CD14-positive monocyte (primary cell): ENCODE data around the gene IST1. TPM values are rescaled to one million over a fixed set of nuclear protein-coding genes. Genes with fewer than 3 reads are reported as not detected.

Experiments used
- DNase-seq, 3 donors: peaks; one replicate each; pipeline ENCODE4 v3.0.0-alpha.2; 2011 to 2022
- H2AFZ ChIP-seq: 2 replicates; pipeline ENCODE4 v1.6.0; 2012; ENCODE audit warnings: mild to moderate bottlenecking, low read depth, low read length, inconsistent platforms; ENCODE audit not compliant: insufficient read depth, poor library complexity, severe bottlenecking
- H3K27ac ChIP-seq, 2 donors: 1 replicate in 1 of 2; 2 replicates in 1 of 2; pipeline ENCODE4 v1.5.1; 2012 to 2013; ENCODE audit warnings: low read length in 2 of 2, control low read depth in 1 of 2, inconsistent platforms in 1 of 2, low read depth in 1 of 2, mild to moderate bottlenecking in 1 of 2
- H3K27me3 ChIP-seq, 2 donors: one replicate each; pipeline versions ENCODE4 v1.6.0 to v1.6.1; 2011 to 2013; ENCODE audit warnings: low read length in 2 of 2; ENCODE audit not compliant: control insufficient read depth in 2 of 2, insufficient read depth in 2 of 2
- H3K36me3 ChIP-seq, 2 donors: replicated peaks in 1 of 2; 1 replicate in 1 of 2; 2 replicates in 1 of 2; pipeline versions ENCODE4 v1.5.1 to v1.6.1; 2012 to 2013; ENCODE audit warnings: low read length in 2 of 2, control low read depth in 1 of 2, inconsistent platforms in 1 of 2, mild to moderate bottlenecking in 1 of 2; ENCODE audit not compliant: insufficient read depth in 2 of 2, control insufficient read depth in 1 of 2
- H3K4me1 ChIP-seq, 2 donors: 1 replicate in 1 of 2; 2 replicates in 1 of 2; pipeline versions ENCODE4 v1.5.1 to v1.6.1; 2012 to 2013; ENCODE audit warnings: low read length in 2 of 2, control low read depth in 1 of 2, inconsistent platforms in 1 of 2, mild to moderate bottlenecking in 1 of 2, moderate library complexity in 1 of 2; ENCODE audit not compliant: insufficient read depth in 2 of 2, control insufficient read depth in 1 of 2
- H3K4me2 ChIP-seq: replicated peaks from 2 replicates; pipeline ENCODE3; 2012; ENCODE audit warnings: low read length, moderate library complexity, mild to moderate bottlenecking; ENCODE audit not compliant: poor library complexity, severe bottlenecking; ENCODE audit errors: extremely low read depth
- H3K4me3 ChIP-seq, 3 experiments: fragments of 200-600 bp in 1 of 3; sonication (generic) in 1 of 3; replicated peaks in 1 of 3; 1 replicate in 2 of 3; 2 replicates in 1 of 3; pipeline ENCODE4 v1.5.1; 2011 to 2013; ENCODE audit warnings: low read length in 3 of 3, mild to moderate bottlenecking in 3 of 3, control low read depth in 2 of 3, low read depth in 2 of 3, inconsistent platforms in 1 of 3, moderate library complexity in 1 of 3
- H3K79me2 ChIP-seq: 2 replicates; pipeline ENCODE4 v1.6.0; 2012; ENCODE audit warnings: mild to moderate bottlenecking, control low read depth, inconsistent platforms, low read length, moderate library complexity; ENCODE audit not compliant: insufficient read depth
- H3K9ac ChIP-seq: 2 replicates; pipeline ENCODE4 v1.6.0; 2017; ENCODE audit warnings: low read length, mild to moderate bottlenecking; ENCODE audit not compliant: insufficient read depth, poor library complexity, severe bottlenecking
- H3K9me3 ChIP-seq, 2 donors: replicated peaks in 1 of 2; 1 replicate in 1 of 2; 2 replicates in 1 of 2; pipeline versions ENCODE4 v1.5.1 to v1.6.1; 2012 to 2013; ENCODE audit warnings: low read length in 2 of 2, control low read depth in 1 of 2; ENCODE audit not compliant: control insufficient read depth in 1 of 2, insufficient read depth in 1 of 2
- H4K20me1 ChIP-seq: 2 replicates; pipeline ENCODE4 v1.6.0; 2012; ENCODE audit warnings: mild to moderate bottlenecking, low read length, control low read depth, moderate library complexity; ENCODE audit not compliant: insufficient read depth
- H3K27ac Mint-ChIP-seq, 7 donors: one replicate each; pipeline ENCODE4 v1.8.0; 2020; ENCODE audit warnings: mild to moderate bottlenecking in 7 of 7, mixed read lengths in 7 of 7, moderate library complexity in 6 of 7, inconsistent platforms in 2 of 7
- H3K27me3 Mint-ChIP-seq, 3 donors: one replicate each; pipeline ENCODE4 v1.8.0; 2021 to 2022; ENCODE audit warnings: low read depth in 3 of 3, mild to moderate bottlenecking in 3 of 3, mixed read lengths in 3 of 3, moderate library complexity in 3 of 3, inconsistent platforms in 1 of 3
- H3K36me3 Mint-ChIP-seq, 2 donors: one replicate each; pipeline ENCODE4 v1.8.0; 2020; ENCODE audit warnings: mixed read lengths in 2 of 2, inconsistent platforms in 1 of 2, mild to moderate bottlenecking in 1 of 2
- H3K4me1 Mint-ChIP-seq: one replicate; pipeline ENCODE4 v1.8.0; 2020; ENCODE audit warnings: mild to moderate bottlenecking, mixed read lengths
- H3K4me3 Mint-ChIP-seq, 2 donors: one replicate each; pipeline ENCODE4 v1.8.0; 2020; ENCODE audit warnings: mild to moderate bottlenecking in 2 of 2, mixed read lengths in 2 of 2, moderate library complexity in 1 of 2
- H3K9me3 Mint-ChIP-seq, 7 donors: one replicate each; pipeline ENCODE4 v1.8.0; 2020 to 2022; ENCODE audit warnings: mixed read lengths in 7 of 7, mild to moderate bottlenecking in 6 of 7, moderate library complexity in 6 of 7, inconsistent platforms in 2 of 7
- CTCF ChIP-seq: fragments of 200-600 bp; IDR thresholded peaks from one replicate; pipeline ENCODE4 v1.8.0; 2022; ENCODE audit warnings: antibody characterized with exemption, mild to moderate bottlenecking
- WGBS: methylation state at CpG from one replicate; pipeline ENCODE4 v1.1.5; 2013; ENCODE audit warnings: missing lambda C conversion rate; ENCODE audit not compliant: insufficient coverage; 5-methylcytosine and 5-hydroxymethylcytosine counted together
- intact Hi-C, 2 donors: fragments of 100-400 bp; cut with micrococcal nuclease; formaldehyde crosslinking; loops; one replicate each; pipeline versions ENCODE4 v1.15.0 to v1.15.1; 2023
- polyA plus RNA-seq, 3 donors: library from polyadenylated mRNA; depleted of rRNA in 1 of 3; unstranded in 2 of 3; stranded (reverse) in 1 of 3; fragments of 300-500 nt in 2 of 3; fragments of >200 nt in 1 of 3; fragmentation: Illumina TruSeq in 2 of 3; gene quantifications; 1 replicate in 2 of 3; 2 replicates in 1 of 3; pipeline ENCODE4 v1.2.3, GENCODE V29; 2012 to 2021

IST1 gene
- polyA plus RNA-seq, 3 donors = 81.3 to 233 (median 102) TPM

DNA sequence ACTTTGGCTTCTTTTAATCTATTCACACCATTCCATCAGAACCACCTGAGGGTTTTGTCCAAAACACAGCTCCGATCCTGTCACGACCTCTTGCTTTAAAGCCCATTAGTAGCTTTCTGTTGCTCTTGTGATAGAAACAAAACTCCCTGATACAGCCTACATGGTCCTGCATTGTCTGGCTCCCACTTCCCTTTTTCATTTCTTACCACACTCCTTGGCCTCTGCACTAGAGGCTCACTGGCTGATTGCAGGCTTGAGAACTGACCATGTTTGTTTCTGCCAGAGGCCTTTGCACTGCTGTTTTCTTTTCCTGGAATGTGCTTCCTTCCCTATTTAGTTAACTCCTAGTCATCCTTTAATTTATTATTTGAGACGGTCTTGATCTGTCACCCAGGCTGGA is 23.7 kb downstream of the IST1 start:
- H4K20me1 ChIP-seq = peaks cover 100% of the 10 kb centered on the region
- Mint-ChIP-seq H3K36me3 (peaks cover 84 to 93% of the 10 kb centered on the region in 2 donors), H3K4me1 (peaks cover 18% of the 10 kb centered on the region), H3K9me3 (peaks cover 0 to 12% (median 8%) of the 10 kb centered on the region in 7 donors), H3K4me3 (peak overlapping the region in 1 of 2 donors; percentile 18), H3K27ac (peak overlapping the region; percentile 14 to 65 (median 32)), H3K27me3 (peaks cover 0 to 1% (median 0%) of the 10 kb centered on the region in 3 donors)
- H3K27me3 ChIP-seq = no peaks in the 10 kb centered on the region
- H3K4me1 ChIP-seq = peaks cover 12 to 15% of the 10 kb centered on the region in 2 donors
- peaks cover 86% of the 10 kb centered on the region for H3K79me2 ChIP-seq
- no peak overlapping the region for H3K4me2 ChIP-seq
- DNase-seq = peak; percentile 42 to 56 (median 49)
- intact Hi-C loops = no loop called here
- TF ChIP-seq CTCF = no peak
- 25% methylated on average over 2 of the region's 3 CpGs for WGBS
- H3K27ac ChIP-seq = peak overlapping the region; percentile 22 to 67
- H2AFZ ChIP-seq = no peak overlapping the region
- peaks cover 10% of the 10 kb centered on the region in 2 donors for H3K9me3 ChIP-seq
- peaks cover 76 to 92% of the 10 kb centered on the region in 2 donors for H3K36me3 ChIP-seq
- no peak overlapping the region for H3K4me3 ChIP-seq
- H3K9ac ChIP-seq = no peak overlapping the region

- Histone ChIP-seq H3K4me2 (no peak overlapping the region), H3K9me3 (peaks cover 10% of the 10 kb centered on the region in 2 donors), H4K20me1 (peaks cover 92% of the 10 kb centered on the region), H2AFZ (no peak overlapping the region), H3K4me3 (no peak overlapping the region), H3K79me2 (peaks cover 70% of the 10 kb centered on the region), H3K27ac (no peak overlapping the region), H3K36me3 (peaks cover 89 to 100% of the 10 kb centered on the region in 2 donors), H3K4me1 (peaks cover 12 to 15% of the 10 kb centered on the region in 2 donors), H3K9ac (no peak overlapping the region), H3K27me3 (no peaks in the 10 kb centered on the region)
- Mint-ChIP-seq H3K9me3 (peaks cover 0 to 12% (median 8%) of the 10 kb centered on the region in 7 donors), H3K27me3 (peaks cover 0 to 1% (median 0%) of the 10 kb centered on the region in 3 donors), H3K27ac (peak overlapping the region in 2 of 7 donors; percentile 12 to 68), H3K4me1 (peaks cover 18% of the 10 kb centered on the region), H3K36me3 (peaks cover 87 to 99% of the 10 kb centered on the region in 2 donors), H3K4me3 (no peak overlapping the region)
- TF ChIP-seq CTCF = no peak
- 100% methylated on average over 1 of the region's 2 CpGs for WGBS
- intact Hi-C loops = no loop called here
- no peak for DNase-seq
These were observed 25.3 kb downstream of the IST1 start for GRCh38 chr16:71920658-71921057.
